Mucosa of descending colon (tissue), 3 donors: ENCODE measurements around the gene CGA. TPM values are rescaled to one million over a fixed set of nuclear protein-coding genes. Genes with fewer than 3 reads are reported as not detected.

Experiments
- ATAC-seq: fragments of 200-7000 bp; cut with Tn5 transposase; one replicate; pipeline ENCODE4 v1.9.1; 2020; ENCODE audit warnings: mild to moderate bottlenecking, moderate library complexity
- DNase-seq, 3 donors: peaks; one replicate each; pipeline ENCODE4 v3.0.0-alpha.2; 2020
- H3K36me3 ChIP-seq: fragments of 200-600 bp; one replicate; pipeline ENCODE4 v1.8.0; 2021; ENCODE audit warnings: low read depth, mild to moderate bottlenecking
- H3K4me1 ChIP-seq: fragments of 200-600 bp; one replicate; pipeline ENCODE4 v1.8.0; 2021; ENCODE audit warnings: low read depth, mild to moderate bottlenecking
- H3K4me3 ChIP-seq: fragments of 200-600 bp; one replicate; pipeline ENCODE4 v1.8.0; 2021; ENCODE audit warnings: mild to moderate bottlenecking
- H3K9me3 ChIP-seq: fragments of 200-600 bp; one replicate; pipeline ENCODE4 v1.8.0; 2021; ENCODE audit warnings: mild to moderate bottlenecking
- intact Hi-C, 2 donors: fragments of 100-400 bp; cut with DNase I in 1 of 2; cut with micrococcal nuclease in 1 of 2; formaldehyde crosslinking; loops; one replicate each; pipeline versions ENCODE4 v1.11.0 to v1.11.1; 2022; cut with DNase I, micrococcal nuclease
- total RNA-seq, 3 donors: library from RNA; stranded (reverse); fragmentation: NEBNext Ultra II Directional in 2 of 3; extraction: Animal tissue kit (Norgen Biotek cat#: 25700) in 2 of 3; gene quantifications; one replicate each; pipeline versions ENCODE4 v1.2.1 to v1.2.4, GENCODE V29; 2021 to 2023
- TF ChIP-seq, protein P1 (sequence below): fragments of 200-600 bp; IDR thresholded peaks from one replicate; pipeline ENCODE4 v1.8.0; 2022; ENCODE audit warnings: antibody characterized with exemption, mild to moderate bottlenecking
- donor health status: DM: no; HTN: no; CAD: no; lungs with moderate emphysema.
- donor health status: DM: no; HTN: no; CAD: no.
- donor health status: DM: no; HTN: yes; CAD: no.

CGA gene
- total RNA-seq, 3 donors from 2014 or later: not detected

GRCh38 chr6:87099472-87099871 is 4.6 kb upstream of the CGA start:
- H3K4me1 ChIP-seq: no peaks in the 10 kb centered on the region
- no peaks in the 10 kb centered on the region for H3K9me3 ChIP-seq
- TF ChIP-seq, protein P1, sequence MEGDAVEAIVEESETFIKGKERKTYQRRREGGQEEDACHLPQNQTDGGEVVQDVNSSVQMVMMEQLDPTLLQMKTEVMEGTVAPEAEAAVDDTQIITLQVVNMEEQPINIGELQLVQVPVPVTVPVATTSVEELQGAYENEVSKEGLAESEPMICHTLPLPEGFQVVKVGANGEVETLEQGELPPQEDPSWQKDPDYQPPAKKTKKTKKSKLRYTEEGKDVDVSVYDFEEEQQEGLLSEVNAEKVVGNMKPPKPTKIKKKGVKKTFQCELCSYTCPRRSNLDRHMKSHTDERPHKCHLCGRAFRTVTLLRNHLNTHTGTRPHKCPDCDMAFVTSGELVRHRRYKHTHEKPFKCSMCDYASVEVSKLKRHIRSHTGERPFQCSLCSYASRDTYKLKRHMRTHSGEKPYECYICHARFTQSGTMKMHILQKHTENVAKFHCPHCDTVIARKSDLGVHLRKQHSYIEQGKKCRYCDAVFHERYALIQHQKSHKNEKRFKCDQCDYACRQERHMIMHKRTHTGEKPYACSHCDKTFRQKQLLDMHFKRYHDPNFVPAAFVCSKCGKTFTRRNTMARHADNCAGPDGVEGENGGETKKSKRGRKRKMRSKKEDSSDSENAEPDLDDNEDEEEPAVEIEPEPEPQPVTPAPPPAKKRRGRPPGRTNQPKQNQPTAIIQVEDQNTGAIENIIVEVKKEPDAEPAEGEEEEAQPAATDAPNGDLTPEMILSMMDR: no peak
- intact Hi-C loops: no loop called here
- H3K4me3 ChIP-seq: no peak overlapping the region
- no peak for ATAC-seq
- DNase-seq: no peak
- no peaks in the 10 kb centered on the region for H3K36me3 ChIP-seq

- Histone ChIP-seq H3K36me3 (no peaks in the 10 kb centered on the region), H3K4me1 (no peaks in the 10 kb centered on the region), H3K9me3 (no peaks in the 10 kb centered on the region), H3K4me3 (no peak overlapping the region)
- ATAC-seq (no peak), DNase-seq (no peak)
- TF ChIP-seq, protein P1: no peak
- intact Hi-C loops: no loop called here
These were observed 330 bp downstream of the CGA start for GRCh38 chr6:87094576-87094975.

- ATAC-seq (no peak), DNase-seq (no peak)
- Histone ChIP-seq H3K36me3 (no peaks in the 10 kb centered on the region), H3K4me1 (no peaks in the 10 kb centered on the region), H3K9me3 (no peaks in the 10 kb centered on the region), H3K4me3 (no peak overlapping the region)
- TF ChIP-seq, protein P1: no peak
- intact Hi-C loops: no loop called here
These were observed 1.3 kb downstream of the CGA start for GRCh38 chr6:87093651-87094050.

- TF ChIP-seq, protein P1: no peak
- no peak for ATAC-seq
These were observed 1.7 kb downstream of the CGA start for GRCh38 chr6:87093199-87093598.

GRCh38 chr6:87092435-87092834 is 2.5 kb downstream of the CGA start:
- Histone ChIP-seq H3K4me1 (no peaks in the 10 kb centered on the region), H3K4me3 (no peak overlapping the region), H3K36me3 (no peaks in the 10 kb centered on the region), H3K9me3 (no peaks in the 10 kb centered on the region)
- TF ChIP-seq, protein P1: no peak
- ATAC-seq (no peak), DNase-seq (no peak)
- intact Hi-C loops: no loop called here

More at GRCh38 chr6:87093199-87093598, 1.7 kb downstream of the CGA start:
- DNase-seq: no peak
- no peaks in the 10 kb centered on the region for H3K36me3 ChIP-seq
- H3K9me3 ChIP-seq: no peaks in the 10 kb centered on the region
- no peak overlapping the region for H3K4me3 ChIP-seq
- H3K4me1 ChIP-seq: no peaks in the 10 kb centered on the region
- intact Hi-C loops: no loop called here

DNA sequence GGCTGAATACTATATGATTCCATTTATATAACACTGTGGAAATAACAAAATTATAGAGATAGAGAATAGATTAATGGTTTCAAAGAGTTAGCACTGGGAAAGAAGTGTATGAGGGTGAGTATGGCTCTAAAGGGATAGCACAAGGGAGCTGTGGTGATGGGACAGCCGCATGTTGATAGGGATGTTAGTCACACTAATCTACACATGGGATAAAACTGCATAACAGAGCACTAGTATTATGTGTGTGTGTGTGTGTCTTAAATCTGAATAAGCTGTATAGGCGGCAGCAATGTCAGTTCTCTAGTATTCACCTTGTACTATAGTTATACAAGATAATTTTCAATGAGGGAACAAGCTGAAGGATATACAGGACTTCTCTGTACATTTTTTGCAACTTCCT is 5.8 kb downstream of the CGA start:
- Histone ChIP-seq H3K36me3 (no peaks in the 10 kb centered on the region), H3K4me1 (no peaks in the 10 kb centered on the region), H3K9me3 (no peaks in the 10 kb centered on the region), H3K4me3 (no peak overlapping the region)
- TF ChIP-seq, protein P1: no peak
- intact Hi-C loops: no loop called here
- no peak for ATAC-seq
- no peak for DNase-seq
